Measurements from ENCODE around the gene SPAG4. TPM values are rescaled to one million over a fixed set of nuclear protein-coding genes. Genes with fewer than 3 reads are reported as not detected.

The SPAG4 gene
- total and polyA plus RNA-seq, 8 donors, result 32.2 to 65.9 (median 38.2) TPM

DNA sequence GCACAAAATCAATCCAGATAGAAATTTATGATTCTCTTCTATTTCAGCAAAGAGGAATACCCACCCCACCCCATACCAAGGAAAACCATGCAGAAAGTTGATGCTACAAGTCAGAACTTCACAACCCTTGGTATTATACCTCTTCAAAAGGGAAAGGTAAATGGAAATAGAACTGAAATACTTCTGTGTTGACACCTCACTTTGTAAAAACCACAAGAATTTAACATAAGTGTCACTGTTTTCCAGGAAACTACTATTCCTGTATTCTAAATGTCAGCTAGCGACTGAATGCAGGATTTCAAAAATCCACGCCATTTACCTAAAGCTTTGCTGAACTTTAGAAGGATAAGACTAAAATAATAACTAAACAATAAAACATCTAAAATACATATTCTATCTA is 45.4 kb downstream of the SPAG4 start:
- no peak for DNase-seq
- Histone ChIP-seq H3K27me3 (no peaks in the 10 kb centered on the region), H3K4me3 (no peak overlapping the region), H3K27ac (no peak overlapping the region), H3K4me1 (peaks cover 18 to 44% (median 36%) of the 10 kb centered on the region in 3 donors), H3K9me3 (no peaks in the 10 kb centered on the region), H3K36me3 (no peaks in the 10 kb centered on the region)
- TF ChIP-seq, protein P1, sequence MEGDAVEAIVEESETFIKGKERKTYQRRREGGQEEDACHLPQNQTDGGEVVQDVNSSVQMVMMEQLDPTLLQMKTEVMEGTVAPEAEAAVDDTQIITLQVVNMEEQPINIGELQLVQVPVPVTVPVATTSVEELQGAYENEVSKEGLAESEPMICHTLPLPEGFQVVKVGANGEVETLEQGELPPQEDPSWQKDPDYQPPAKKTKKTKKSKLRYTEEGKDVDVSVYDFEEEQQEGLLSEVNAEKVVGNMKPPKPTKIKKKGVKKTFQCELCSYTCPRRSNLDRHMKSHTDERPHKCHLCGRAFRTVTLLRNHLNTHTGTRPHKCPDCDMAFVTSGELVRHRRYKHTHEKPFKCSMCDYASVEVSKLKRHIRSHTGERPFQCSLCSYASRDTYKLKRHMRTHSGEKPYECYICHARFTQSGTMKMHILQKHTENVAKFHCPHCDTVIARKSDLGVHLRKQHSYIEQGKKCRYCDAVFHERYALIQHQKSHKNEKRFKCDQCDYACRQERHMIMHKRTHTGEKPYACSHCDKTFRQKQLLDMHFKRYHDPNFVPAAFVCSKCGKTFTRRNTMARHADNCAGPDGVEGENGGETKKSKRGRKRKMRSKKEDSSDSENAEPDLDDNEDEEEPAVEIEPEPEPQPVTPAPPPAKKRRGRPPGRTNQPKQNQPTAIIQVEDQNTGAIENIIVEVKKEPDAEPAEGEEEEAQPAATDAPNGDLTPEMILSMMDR (IDR thresholded peaks at IDR 0.05), result no peak
- intact Hi-C loops (cut with DNase I), result no loop called here
- ATAC-seq, result no peak
- WGBS, 2 donors, result 85 to 90% methylated on average over 2 of the region's 2 CpGs
- no peak for FAIRE-seq

DNA sequence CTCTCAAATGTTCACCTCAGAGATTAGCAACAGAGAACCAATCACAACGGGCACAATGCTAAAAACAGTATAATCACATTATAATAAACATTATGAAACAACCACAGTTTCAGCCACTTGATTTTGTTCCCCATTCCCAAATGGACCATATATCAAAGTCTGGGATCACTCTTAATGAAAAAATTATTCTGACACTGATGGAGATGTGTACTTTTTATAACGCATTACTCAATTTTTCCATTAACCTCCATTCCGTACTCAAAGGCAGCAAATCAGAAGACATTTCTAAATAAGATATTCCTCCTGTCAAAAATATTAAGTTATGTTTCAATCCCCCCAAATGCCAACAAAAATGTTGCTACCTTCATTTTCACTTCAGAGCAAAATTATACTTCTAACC is 46.3 kb downstream of the SPAG4 start:
- TF ChIP-seq, protein P1 (IDR thresholded peaks at IDR 0.05), result no peak
- peak overlapping the region in 1 of 4 donors; percentile 0 for H3K4me3 ChIP-seq
- peak overlapping the region in 1 of 4 donors; percentile 13 for H3K27ac ChIP-seq
- no peak for FAIRE-seq
- peaks cover 18 to 44% (median 36%) of the 10 kb centered on the region in 3 donors for H3K4me1 ChIP-seq
- DNase-seq, result no peak
- no peaks in the 10 kb centered on the region for H3K27me3 ChIP-seq
- no peak for ATAC-seq
- H3K9me3 ChIP-seq, result no peaks in the 10 kb centered on the region
- WGBS, 2 donors, result 20 to 26% methylated on average over 3 of the region's 3 CpGs
- intact Hi-C loops (cut with DNase I), result no loop called here
- no peaks in the 10 kb centered on the region for H3K36me3 ChIP-seq

DNA sequence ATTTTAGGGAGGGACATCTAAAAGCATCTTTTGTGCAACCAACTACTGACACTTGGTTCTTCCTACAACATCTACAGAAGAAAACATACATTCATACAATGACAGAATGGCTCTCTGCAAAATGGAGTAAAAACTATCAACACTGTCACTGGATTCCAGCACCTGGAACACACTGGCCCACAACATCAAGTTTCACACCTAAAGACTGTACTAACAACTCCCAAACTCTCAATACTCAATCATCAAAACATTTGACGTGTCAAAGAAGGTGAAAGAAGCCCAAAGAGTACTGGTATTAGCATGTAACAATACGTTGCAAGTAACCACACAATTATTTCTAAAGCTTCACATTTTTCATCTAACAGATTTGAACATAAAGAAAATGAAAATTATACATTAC is 46.9 kb downstream of the SPAG4 start:
- no peak overlapping the region for H3K27ac ChIP-seq

GRCh38 chr20:35663516-35664465 is 48.2 kb downstream of the SPAG4 start:
- intact Hi-C loops (cut with DNase I), result no loop called here
- 0% methylated on average over 28 of the region's 28 CpGs for WGBS, 2 donors

More for the DNA sequence above, 46.9 kb downstream of the SPAG4 start:
- H3K36me3 ChIP-seq, result no peaks in the 10 kb centered on the region
- TF ChIP-seq, protein P1 (IDR thresholded peaks at IDR 0.05), result no peak
- intact Hi-C loops (cut with DNase I), result no loop called here
- no peaks in the 10 kb centered on the region for H3K9me3 ChIP-seq
- H3K27me3 ChIP-seq, result no peaks in the 10 kb centered on the region
- DNase-seq, result no peak
- no peak for FAIRE-seq
- no peak for ATAC-seq
- peak overlapping the region in 2 of 4 donors; percentile 0 to 78 for H3K4me3 ChIP-seq
- WGBS, 2 donors, result 9 to 15% methylated on average over 2 of the region's 2 CpGs
- H3K4me1 ChIP-seq, result peaks cover 18 to 41% (median 36%) of the 10 kb centered on the region in 3 donors

More at GRCh38 chr20:35663516-35664465, 48.2 kb downstream of the SPAG4 start:
- TF ChIP-seq, protein P1 (IDR thresholded peaks at IDR 0.05), result no peak
- Histone ChIP-seq H3K9me3 (no peaks in the 10 kb centered on the region), H3K36me3 (peaks cover 0 to 2% (median 0%) of the 10 kb centered on the region in 3 donors), H3K27me3 (no peaks in the 10 kb centered on the region), H3K4me3 (peak overlapping the region; percentile 74 to 83 (median 80)), H3K4me1 (peaks cover 18 to 35% (median 30%) of the 10 kb centered on the region in 3 donors), H3K27ac (peak overlapping the region; percentile 89 to 98 (median 98))
- FAIRE-seq (no peak), ATAC-seq (peak; percentile 42 to 60 (median 52)), DNase-seq (peak in 5 of 6 donors; percentile 19 to 59 (median 35))
